ENCODE results near the gene NUAK2.

DNA sequence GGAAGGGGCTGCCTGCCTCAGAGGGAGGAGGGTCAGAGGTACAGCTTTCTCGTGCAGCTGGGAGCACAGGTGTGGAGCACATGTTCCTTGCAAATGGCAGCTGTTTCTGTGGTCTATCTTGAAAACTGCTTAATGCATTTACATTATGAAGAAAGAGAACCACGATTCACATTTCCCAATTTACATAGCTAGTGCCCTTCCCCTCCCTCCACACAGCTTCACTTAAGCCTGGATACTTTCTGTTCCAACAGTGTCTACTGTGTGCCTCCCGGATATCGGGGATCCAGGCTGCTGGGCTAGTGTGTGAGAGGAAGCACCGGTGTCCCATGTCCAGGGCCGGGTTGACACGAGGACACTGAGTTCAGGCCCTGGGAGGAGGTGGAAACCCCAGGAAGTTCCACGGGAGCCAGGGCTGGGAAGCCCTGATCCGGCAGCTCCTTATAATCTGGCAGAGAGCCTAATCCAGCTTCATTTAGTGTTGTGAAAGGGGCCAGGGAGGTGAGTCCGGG lies 62.2 kb downstream of the NUAK2 start:
- TF ChIP-seq POLR2AphosphoS5 (IDR thresholded peaks at IDR 0.05): no peak
- TF ChIP-seq, protein P1, sequence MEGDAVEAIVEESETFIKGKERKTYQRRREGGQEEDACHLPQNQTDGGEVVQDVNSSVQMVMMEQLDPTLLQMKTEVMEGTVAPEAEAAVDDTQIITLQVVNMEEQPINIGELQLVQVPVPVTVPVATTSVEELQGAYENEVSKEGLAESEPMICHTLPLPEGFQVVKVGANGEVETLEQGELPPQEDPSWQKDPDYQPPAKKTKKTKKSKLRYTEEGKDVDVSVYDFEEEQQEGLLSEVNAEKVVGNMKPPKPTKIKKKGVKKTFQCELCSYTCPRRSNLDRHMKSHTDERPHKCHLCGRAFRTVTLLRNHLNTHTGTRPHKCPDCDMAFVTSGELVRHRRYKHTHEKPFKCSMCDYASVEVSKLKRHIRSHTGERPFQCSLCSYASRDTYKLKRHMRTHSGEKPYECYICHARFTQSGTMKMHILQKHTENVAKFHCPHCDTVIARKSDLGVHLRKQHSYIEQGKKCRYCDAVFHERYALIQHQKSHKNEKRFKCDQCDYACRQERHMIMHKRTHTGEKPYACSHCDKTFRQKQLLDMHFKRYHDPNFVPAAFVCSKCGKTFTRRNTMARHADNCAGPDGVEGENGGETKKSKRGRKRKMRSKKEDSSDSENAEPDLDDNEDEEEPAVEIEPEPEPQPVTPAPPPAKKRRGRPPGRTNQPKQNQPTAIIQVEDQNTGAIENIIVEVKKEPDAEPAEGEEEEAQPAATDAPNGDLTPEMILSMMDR (IDR thresholded peaks at IDR 0.05): no peak
- no peak for TF ChIP-seq POLR2A (IDR thresholded peaks at IDR 0.05)
- TF ChIP-seq EP300 (IDR thresholded peaks at IDR 0.05): no peak

All from stomach (tissue), 4 donors.